Medulla oblongata (tissue), 1 donor: Measurements from ENCODE around the gene LRRC26.

Source experiments
- DNase-seq: peaks from one replicate; pipeline ENCODE4 v3.0.0-alpha.2; 2015; ENCODE audit errors: extremely low spot score

Gene LRRC26

GRCh38 chr9:137199411-137200121 is 29.7 kb upstream of the LRRC26 start:
- DNase-seq, result no peak

GRCh38 chr9:137198902-137199283 is 29.0 kb upstream of the LRRC26 start:
- peak; percentile 39 for DNase-seq

GRCh38 chr9:137198051-137198901 is 28.4 kb upstream of the LRRC26 start:
- peak; percentile 39 for DNase-seq

- no peak for DNase-seq
Observed at GRCh38 chr9:137195525-137196220, 25.8 kb upstream of the LRRC26 start.

- DNase-seq, result no peak
Observed at GRCh38 chr9:137194909-137195308, 25.1 kb upstream of the LRRC26 start.

- peak; percentile 88 for DNase-seq
Observed at GRCh38 chr9:137194388-137194787, 24.5 kb upstream of the LRRC26 start.

- no peak for DNase-seq
Observed at GRCh38 chr9:137193771-137194170, 23.9 kb upstream of the LRRC26 start.

- no peak for DNase-seq
Observed at GRCh38 chr9:137192859-137193258, 23.0 kb upstream of the LRRC26 start.

GRCh38 chr9:137192448-137192780 is 22.6 kb upstream of the LRRC26 start:
- DNase-seq, result no peak

- DNase-seq, result peak; percentile 68
Observed at GRCh38 chr9:137191691-137192447, 22.0 kb upstream of the LRRC26 start.

GRCh38 chr9:137191245-137191644 is 21.4 kb upstream of the LRRC26 start:
- DNase-seq, result no peak

- DNase-seq, result no peak
Observed at GRCh38 chr9:137190315-137190856, 20.5 kb upstream of the LRRC26 start.

GRCh38 chr9:137189297-137190295 is 19.7 kb upstream of the LRRC26 start:
- DNase-seq, result no peak

GRCh38 chr9:137188490-137189296 is 18.8 kb upstream of the LRRC26 start, which contains the start of the genes ANAPC2 and SSNA1:
Gene ANAPC2, minus strand, starts transcription at chr9:137188560. Its CDS starts 28 bp downstream, at chr9:137188532.
Gene SSNA1, plus strand, starts transcription at chr9:137188676. Its CDS starts 51 bp downstream, at chr9:137188727.
- DNase-seq, result peak; percentile 96

- DNase-seq, result no peak
Observed at GRCh38 chr9:137188086-137188489, 18.2 kb upstream of the LRRC26 start.

GRCh38 chr9:137187386-137187785 is 17.5 kb upstream of the LRRC26 start:
- no peak for DNase-seq

- no peak for DNase-seq
Observed at GRCh38 chr9:137186385-137186784, 16.5 kb upstream of the LRRC26 start.

GRCh38 chr9:137185921-137186320 is 16.1 kb upstream of the LRRC26 start:
- no peak for DNase-seq
